ENCODE measurements around the gene EEFSEC.

- TF ChIP-seq CTCF (IDR thresholded peaks at IDR 0.05; ENCODE audit: insufficient read depth, low read depth, low read length) (no peak), EZH2 (IDR thresholded peaks at IDR 0.05; ENCODE audit: insufficient read depth, low read length) (no peak)
These were observed 57.4 kb downstream of the EEFSEC start for GRCh38 chr3:128210711-128211110.
